SK-N-SH (cell line): Measurements from ENCODE around the gene SMG7.

Source experiments
- CHD2 ChIP-seq: fragments of 150-350 bp; IDR thresholded peaks from 2 replicates; pipeline ENCODE4 v1.6.1; 2018; ENCODE audit warnings: low read length; ENCODE audit not compliant: partially characterized antibody
- JUND ChIP-seq: IDR thresholded peaks from 2 replicates; pipeline ENCODE4 v1.4.0; 2012
- POLR2AphosphoS5 ChIP-seq: IDR thresholded peaks from 2 replicates; pipeline ENCODE4 v1.6.1; 2012; ENCODE audit warnings: low read depth, low read length
- RCOR1 ChIP-seq: fragments of 150-350 bp; IDR thresholded peaks from 2 replicates; pipeline ENCODE4 v1.6.1; 2017; ENCODE audit warnings: antibody characterized with exemption, low read length
- REST ChIP-seq: IDR thresholded peaks from 2 replicates; pipeline ENCODE4 v1.6.1; 2012; ENCODE audit warnings: mild to moderate bottlenecking, low read depth, low read length, moderate library complexity
- RFX5 ChIP-seq: IDR thresholded peaks from 2 replicates; pipeline ENCODE4 v1.6.1; 2012; ENCODE audit warnings: mild to moderate bottlenecking, improper control_type of control experiment, low read length
- TF ChIP-seq, protein P1 (sequence below): fragments of 200-600 bp; sonication (generic); IDR thresholded peaks from 2 replicates; pipeline ENCODE4 v1.6.1; 2017; ENCODE audit warnings: antibody characterized with exemption, mild to moderate bottlenecking, moderate library complexity
- TF ChIP-seq, protein P2 (sequence below): IDR thresholded peaks from 2 replicates; pipeline ENCODE4 v1.4.0; 2012; ENCODE audit warnings: low read depth

DNA sequence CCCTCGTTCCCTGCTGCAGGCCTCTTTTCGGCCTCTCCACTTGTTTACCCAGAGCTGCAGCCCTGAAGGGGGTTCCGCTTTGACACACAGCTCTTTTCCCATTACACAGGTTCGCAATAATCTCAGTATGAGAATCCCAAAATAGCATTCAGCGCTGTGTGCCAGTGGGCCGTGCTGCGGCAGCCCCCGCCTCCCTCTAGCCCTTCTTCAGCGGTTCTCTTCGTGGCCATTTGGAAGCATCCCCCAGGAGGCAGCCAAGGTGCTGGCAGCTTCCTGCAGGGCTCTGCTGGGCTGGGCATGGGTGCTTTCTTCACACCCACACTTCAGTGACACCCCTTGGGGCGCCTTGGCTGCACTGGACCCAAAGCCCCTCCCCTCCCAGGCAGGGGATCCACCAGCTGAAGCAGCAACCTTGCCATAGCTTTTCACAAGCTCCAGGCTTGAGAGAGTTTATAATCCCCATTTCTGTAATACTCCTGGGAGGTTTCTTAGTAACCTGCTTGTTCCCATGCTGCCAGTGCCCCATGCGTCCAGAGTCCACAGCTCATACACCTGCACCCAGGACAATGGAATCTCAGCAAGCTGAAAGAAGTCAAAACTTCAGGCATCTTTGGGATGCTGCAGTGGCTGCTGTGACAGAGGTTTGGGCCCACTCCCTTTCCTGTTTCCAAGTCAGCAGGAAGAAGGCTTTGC, 109.9 kb downstream of the SMG7 start:
- TF ChIP-seq, protein P1, sequence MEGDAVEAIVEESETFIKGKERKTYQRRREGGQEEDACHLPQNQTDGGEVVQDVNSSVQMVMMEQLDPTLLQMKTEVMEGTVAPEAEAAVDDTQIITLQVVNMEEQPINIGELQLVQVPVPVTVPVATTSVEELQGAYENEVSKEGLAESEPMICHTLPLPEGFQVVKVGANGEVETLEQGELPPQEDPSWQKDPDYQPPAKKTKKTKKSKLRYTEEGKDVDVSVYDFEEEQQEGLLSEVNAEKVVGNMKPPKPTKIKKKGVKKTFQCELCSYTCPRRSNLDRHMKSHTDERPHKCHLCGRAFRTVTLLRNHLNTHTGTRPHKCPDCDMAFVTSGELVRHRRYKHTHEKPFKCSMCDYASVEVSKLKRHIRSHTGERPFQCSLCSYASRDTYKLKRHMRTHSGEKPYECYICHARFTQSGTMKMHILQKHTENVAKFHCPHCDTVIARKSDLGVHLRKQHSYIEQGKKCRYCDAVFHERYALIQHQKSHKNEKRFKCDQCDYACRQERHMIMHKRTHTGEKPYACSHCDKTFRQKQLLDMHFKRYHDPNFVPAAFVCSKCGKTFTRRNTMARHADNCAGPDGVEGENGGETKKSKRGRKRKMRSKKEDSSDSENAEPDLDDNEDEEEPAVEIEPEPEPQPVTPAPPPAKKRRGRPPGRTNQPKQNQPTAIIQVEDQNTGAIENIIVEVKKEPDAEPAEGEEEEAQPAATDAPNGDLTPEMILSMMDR = no peak
- TF ChIP-seq CHD2 = no peak
- no peak for TF ChIP-seq REST
- TF ChIP-seq, protein P2, sequence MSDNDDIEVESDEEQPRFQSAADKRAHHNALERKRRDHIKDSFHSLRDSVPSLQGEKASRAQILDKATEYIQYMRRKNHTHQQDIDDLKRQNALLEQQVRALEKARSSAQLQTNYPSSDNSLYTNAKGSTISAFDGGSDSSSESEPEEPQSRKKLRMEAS = no peak
- TF ChIP-seq POLR2AphosphoS5 = no peak
- no peak for TF ChIP-seq JUND
- TF ChIP-seq RFX5 = no peak
- no peak for TF ChIP-seq RCOR1
